GM13977 (cell line): ENCODE results near the gene C1orf115.
"Not testable (repeated sequence)": the region's sequence is repeated elsewhere in the genome, so short reads cannot be mapped to it uniquely, and the experiment has no call there.

Source experiments
- DNase-seq: peaks from one replicate; pipeline ENCODE4 v3.0.0; 2012; ENCODE audit warnings: low spot score
- in situ Hi-C: fragments of 300-500 bp; cut with MboI; formaldehyde crosslinking; loops from one replicate; pipeline ENCODE4 v1.12.0; 2022; ENCODE audit warnings: low sequenced_read_pairs, low pct_unique_long_range_greater_than_20kb, mixed read lengths, inconsistent platforms; ENCODE audit not compliant: unreplicated experiment
- TF ChIP-seq, protein P1 (sequence below): IDR thresholded peaks from 2 replicates; pipeline ENCODE4 v1.5.1; 2012; ENCODE audit warnings: mild to moderate bottlenecking, control low read depth; ENCODE audit not compliant: insufficient read depth; ENCODE audit errors: extremely low read depth, missing control alignments

C1orf115 gene

DNA sequence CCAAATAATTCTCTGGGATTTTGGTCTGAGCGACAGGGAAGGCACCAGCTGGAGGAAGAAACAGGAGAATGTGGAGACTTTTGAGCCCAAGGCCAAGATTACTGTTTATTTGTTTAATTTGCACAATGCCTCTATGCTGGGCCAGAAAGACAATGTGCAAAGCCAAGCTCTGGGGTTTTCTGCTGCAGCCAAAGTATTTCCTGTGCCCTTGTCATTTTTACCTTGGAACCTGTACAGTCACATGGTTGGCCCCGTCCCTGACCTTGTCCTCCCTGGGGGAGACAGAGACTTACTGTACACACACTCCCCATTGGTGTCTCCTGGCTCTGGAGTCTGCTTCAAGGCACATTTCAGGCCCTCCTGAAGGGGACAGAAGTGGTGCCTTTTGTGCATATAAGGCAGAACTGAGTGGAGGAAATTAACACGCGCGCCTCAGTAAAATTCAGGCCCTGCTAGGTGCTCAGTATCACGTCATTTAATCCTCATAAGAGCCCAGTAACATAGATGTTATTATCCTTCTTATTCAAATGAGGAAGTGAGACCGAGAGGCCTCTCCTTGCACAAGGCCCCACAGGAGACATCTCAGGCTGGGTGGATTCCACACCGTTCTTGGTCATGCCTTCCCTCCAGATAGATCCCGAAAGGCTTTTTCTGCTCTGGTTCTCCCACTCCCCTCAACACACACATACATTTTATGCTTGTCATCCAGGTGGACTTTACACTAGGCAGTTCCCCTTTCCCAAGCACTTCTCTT, 21.1 kb downstream of the C1orf115 start:
- DNase-seq, result peak; percentile 46
- TF ChIP-seq, protein P1, sequence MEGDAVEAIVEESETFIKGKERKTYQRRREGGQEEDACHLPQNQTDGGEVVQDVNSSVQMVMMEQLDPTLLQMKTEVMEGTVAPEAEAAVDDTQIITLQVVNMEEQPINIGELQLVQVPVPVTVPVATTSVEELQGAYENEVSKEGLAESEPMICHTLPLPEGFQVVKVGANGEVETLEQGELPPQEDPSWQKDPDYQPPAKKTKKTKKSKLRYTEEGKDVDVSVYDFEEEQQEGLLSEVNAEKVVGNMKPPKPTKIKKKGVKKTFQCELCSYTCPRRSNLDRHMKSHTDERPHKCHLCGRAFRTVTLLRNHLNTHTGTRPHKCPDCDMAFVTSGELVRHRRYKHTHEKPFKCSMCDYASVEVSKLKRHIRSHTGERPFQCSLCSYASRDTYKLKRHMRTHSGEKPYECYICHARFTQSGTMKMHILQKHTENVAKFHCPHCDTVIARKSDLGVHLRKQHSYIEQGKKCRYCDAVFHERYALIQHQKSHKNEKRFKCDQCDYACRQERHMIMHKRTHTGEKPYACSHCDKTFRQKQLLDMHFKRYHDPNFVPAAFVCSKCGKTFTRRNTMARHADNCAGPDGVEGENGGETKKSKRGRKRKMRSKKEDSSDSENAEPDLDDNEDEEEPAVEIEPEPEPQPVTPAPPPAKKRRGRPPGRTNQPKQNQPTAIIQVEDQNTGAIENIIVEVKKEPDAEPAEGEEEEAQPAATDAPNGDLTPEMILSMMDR, result no peak
- in situ Hi-C loops, result no loop called here

DNA sequence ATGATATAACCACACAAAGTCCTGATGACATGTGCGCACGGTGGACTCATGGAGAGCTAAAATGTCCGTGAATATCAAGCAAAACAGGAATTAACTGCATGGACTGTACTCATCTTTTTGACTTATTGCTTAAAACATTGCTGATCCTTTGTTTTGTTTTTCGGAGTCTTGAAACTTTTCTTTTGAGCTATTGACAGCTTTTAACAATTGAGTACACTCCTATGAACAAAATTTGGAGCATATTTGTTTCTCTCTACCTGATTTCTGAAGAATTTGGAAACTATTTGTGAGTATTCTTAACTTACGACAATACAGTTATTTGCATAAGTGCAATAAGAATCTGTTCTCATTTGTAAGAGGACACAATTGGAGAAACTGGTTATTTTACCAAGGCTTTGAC, 25.8 kb downstream of the C1orf115 start:
- DNase-seq, in situ Hi-C loops: not testable (repeated sequence)

DNA sequence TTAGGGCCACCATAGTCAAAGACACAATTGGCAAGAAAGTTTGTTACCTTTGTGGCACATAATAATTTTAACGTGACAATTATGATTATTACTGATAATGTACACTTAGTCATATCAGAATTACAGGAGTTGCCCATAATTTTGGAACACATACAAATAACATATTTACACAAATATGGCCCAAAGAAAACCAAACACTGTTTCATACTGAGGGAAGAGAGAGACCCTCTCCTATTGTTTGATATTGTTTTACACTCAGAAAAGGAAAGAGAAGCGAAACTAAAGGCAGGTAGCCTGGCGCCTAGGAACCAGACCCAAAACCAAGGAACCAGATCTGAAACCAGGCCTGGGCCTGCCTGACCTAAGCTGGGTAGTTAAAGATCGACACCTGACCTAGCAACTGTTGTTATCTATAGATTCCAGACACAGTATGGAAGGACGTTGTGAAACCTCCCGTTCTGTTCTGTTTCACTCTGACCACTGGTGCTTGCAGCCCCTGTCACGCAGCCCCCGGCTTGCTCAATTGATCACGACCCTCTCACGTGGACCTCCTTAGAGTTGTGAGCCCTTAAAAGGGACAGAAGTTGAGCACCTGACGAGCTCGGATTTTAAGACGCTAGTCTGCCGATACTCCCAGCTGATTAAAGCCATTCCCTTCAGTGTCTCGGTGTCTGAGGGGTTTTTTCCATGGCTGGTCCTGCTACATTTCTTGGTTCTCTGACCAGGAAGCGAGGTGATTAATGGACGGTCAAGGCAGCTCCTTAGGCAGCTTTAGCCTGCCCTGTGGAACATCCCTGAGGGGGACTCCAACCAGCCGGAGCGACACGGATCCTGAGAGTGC, 27.9 kb downstream of the C1orf115 start:
- TF ChIP-seq, protein P1, result no peak
- in situ Hi-C loops, result no loop called here
- DNase-seq, result no peak

DNA sequence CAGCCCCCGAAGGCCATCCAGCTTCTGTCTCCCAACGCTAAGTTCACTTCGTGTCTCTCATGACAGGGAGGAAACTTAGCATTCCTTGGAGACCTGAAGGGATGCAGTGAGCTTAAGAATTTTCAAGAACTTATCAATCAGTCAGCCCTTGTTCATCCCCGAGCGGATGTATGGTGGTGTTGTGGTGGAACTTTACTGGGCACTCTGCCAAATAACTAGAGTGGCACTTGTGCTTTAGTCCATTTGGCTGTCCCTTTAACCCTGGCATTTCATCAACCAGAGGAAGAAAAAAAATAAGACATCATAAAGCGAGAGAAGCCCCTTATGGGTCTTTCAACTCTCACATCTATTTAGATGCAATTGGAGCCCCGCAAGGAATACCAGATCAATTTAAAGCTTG, 31.1 kb downstream of the C1orf115 start:
- in situ Hi-C loops, DNase-seq: not testable (repeated sequence)

DNA sequence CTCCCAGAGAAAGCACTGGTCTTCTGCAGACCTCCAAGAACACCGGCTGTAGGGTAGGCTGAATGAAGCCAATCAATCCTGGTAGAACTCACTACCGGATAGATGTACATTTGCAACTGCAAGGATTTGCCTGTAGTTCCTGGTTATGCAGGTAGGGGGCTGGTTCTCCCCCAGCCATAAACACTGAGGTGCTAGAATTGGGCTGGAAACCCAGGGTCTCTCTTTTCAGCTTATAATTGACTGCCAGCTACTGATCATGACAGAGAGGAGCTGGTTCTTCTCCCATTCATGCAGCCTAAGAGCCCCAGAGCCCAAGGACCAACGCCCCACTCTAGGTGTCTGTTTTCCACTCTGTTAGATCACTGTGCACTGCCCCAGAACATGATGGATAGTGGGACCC, 36.5 kb downstream of the C1orf115 start:
- TF ChIP-seq, protein P1, result peak; percentile 32
- in situ Hi-C loops, result loop anchor here (25.0 kb wide), 1 partner anchor 439 kb away; no protein-coding TSS in a partner anchor
- no peak for DNase-seq

DNA sequence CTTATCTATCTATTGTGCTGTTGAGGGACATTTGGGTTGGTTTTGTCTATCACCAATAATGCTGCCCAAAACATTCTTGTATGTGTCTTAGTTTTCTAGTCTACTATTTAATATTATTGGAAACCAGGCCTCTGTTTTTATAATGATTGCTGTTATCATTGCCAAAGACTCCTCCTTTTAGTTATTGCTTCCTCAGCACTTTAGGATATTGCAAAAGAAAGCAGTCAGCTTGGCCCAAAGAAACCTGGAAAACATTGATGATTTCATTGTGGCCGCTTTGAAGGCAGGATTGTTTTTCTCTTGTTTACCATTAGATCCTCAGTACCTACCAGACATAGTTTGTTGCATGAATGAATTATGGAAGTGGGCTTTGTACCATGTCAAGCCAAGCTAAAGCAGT, 37.4 kb downstream of the C1orf115 start:
- no peak for DNase-seq
- TF ChIP-seq, protein P1, result no peak
- in situ Hi-C loops, result loop anchor here (25.0 kb wide), 1 partner anchor 440 kb away; no protein-coding TSS in a partner anchor

DNA sequence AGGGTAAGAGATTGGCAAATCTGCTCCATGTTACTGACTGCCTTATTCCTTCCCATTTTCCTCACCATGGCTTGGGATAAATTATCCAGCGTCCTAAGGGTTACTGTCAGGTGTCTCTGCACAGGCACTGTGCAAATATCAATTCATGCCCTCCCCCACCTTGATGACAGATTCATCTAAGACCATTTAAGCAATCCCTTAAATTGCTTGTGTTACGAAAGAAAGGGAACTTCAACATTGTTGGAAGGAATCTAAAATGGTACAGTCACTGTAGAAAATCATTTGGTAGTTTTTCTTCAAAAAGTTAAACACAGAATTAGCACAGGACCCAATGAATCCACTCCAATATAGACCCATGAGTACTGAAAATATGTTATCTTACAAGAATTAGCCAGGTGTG, 40.3 kb downstream of the C1orf115 start:
- in situ Hi-C loops, result loop anchor here (25.0 kb wide), 1 partner anchor 443 kb away; no protein-coding TSS in a partner anchor
- TF ChIP-seq, protein P1, result no peak
- no peak for DNase-seq
